ENCODE results near the gene SNED1. TPM values are rescaled to one million over a fixed set of nuclear protein-coding genes. Genes with fewer than 3 reads are reported as not detected.

The SNED1 gene
- total and polyA plus RNA-seq, 2 experiments from 2014 or later = 1.5 to 2.8 TPM

DNA sequence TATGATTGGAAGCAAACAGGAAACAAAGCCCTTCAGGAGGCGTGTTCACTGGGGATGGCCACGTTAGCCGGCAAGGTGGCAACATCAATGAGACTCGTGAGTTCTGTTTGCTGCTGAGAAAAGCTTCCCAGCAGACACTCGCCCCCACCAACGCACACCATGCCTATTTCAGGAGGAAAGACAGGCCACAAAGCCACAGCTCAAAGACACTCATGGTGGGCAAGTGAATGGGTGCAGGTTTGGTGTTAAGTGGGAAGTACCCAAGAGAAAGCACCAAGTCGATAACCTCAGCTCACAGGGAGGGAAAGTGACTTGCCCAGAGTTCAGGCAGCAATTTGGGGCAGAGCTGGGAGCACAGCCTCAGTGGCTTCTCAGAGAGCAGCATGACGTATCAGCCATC, 114.2 kb downstream of the SNED1 start:
- H3K36me3 ChIP-seq (ENCODE audit: insufficient read depth) = no peaks in the 10 kb centered on the region
- Mint-ChIP-seq H3K4me1 (no peaks in the 10 kb centered on the region), H3K27me3 (ENCODE audit: insufficient read depth, low read depth, poor library complexity) (peaks cover 2% of the 10 kb centered on the region), H3K9me3 (no peaks in the 10 kb centered on the region; the same call in 2 of the 3 replicates), H3K36me3 (ENCODE audit: low read depth) (peaks cover 23% of the 10 kb centered on the region; the same call in 2 of the 3 replicates), H3K4me3 (no peak overlapping the region), H3K27ac (no peak overlapping the region)
- no peak overlapping the region for H2AFZ ChIP-seq
- no peaks in the 10 kb centered on the region for H3K4me1 ChIP-seq (ENCODE audit: insufficient read depth)
- no peaks in the 10 kb centered on the region for H3K27me3 ChIP-seq (ENCODE audit: insufficient read depth)
- H3F3A ChIP-seq (replicated peaks; ENCODE audit: low read depth) = no peaks in the 10 kb centered on the region
- no peaks in the 10 kb centered on the region; the same call in 1 of the 2 replicates for H4K20me1 ChIP-seq (replicated peaks; ENCODE audit: insufficient read depth)
- no peaks in the 10 kb centered on the region for H3K79me2 ChIP-seq (replicated peaks; ENCODE audit: insufficient read depth)
- ATAC-seq = no peak
- TF ChIP-seq, protein P1, sequence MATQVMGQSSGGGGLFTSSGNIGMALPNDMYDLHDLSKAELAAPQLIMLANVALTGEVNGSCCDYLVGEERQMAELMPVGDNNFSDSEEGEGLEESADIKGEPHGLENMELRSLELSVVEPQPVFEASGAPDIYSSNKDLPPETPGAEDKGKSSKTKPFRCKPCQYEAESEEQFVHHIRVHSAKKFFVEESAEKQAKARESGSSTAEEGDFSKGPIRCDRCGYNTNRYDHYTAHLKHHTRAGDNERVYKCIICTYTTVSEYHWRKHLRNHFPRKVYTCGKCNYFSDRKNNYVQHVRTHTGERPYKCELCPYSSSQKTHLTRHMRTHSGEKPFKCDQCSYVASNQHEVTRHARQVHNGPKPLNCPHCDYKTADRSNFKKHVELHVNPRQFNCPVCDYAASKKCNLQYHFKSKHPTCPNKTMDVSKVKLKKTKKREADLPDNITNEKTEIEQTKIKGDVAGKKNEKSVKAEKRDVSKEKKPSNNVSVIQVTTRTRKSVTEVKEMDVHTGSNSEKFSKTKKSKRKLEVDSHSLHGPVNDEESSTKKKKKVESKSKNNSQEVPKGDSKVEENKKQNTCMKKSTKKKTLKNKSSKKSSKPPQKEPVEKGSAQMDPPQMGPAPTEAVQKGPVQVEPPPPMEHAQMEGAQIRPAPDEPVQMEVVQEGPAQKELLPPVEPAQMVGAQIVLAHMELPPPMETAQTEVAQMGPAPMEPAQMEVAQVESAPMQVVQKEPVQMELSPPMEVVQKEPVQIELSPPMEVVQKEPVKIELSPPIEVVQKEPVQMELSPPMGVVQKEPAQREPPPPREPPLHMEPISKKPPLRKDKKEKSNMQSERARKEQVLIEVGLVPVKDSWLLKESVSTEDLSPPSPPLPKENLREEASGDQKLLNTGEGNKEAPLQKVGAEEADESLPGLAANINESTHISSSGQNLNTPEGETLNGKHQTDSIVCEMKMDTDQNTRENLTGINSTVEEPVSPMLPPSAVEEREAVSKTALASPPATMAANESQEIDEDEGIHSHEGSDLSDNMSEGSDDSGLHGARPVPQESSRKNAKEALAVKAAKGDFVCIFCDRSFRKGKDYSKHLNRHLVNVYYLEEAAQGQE (IDR thresholded peaks at IDR 0.05; ENCODE audit: unreplicated experiment) = no peak
- TF ChIP-seq, protein P2, sequence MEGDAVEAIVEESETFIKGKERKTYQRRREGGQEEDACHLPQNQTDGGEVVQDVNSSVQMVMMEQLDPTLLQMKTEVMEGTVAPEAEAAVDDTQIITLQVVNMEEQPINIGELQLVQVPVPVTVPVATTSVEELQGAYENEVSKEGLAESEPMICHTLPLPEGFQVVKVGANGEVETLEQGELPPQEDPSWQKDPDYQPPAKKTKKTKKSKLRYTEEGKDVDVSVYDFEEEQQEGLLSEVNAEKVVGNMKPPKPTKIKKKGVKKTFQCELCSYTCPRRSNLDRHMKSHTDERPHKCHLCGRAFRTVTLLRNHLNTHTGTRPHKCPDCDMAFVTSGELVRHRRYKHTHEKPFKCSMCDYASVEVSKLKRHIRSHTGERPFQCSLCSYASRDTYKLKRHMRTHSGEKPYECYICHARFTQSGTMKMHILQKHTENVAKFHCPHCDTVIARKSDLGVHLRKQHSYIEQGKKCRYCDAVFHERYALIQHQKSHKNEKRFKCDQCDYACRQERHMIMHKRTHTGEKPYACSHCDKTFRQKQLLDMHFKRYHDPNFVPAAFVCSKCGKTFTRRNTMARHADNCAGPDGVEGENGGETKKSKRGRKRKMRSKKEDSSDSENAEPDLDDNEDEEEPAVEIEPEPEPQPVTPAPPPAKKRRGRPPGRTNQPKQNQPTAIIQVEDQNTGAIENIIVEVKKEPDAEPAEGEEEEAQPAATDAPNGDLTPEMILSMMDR (conservative IDR thresholded peaks at IDR 0.05; ENCODE audit: low read depth in 2 of 2) = no peak
- no peak for TF ChIP-seq JUNB (IDR thresholded peaks at IDR 0.05; ENCODE audit: unreplicated experiment)
- no peak for TF ChIP-seq CREB1 (CRISPR knock-in tag; IDR thresholded peaks at IDR 0.05; ENCODE audit: low read depth)
- TF ChIP-seq POLR2AphosphoS5 (IDR thresholded peaks at IDR 0.05; ENCODE audit: low read depth) = no peak
- TF ChIP-seq STAT1 (IDR thresholded peaks at IDR 0.05; ENCODE audit: unreplicated experiment) = no peak
- no peak for TF ChIP-seq ZNF114 (CRISPR knock-in tag; IDR thresholded peaks at IDR 0.05)
- TF ChIP-seq ZNF331 (CRISPR knock-in tag; IDR thresholded peaks at IDR 0.05; ENCODE audit: low read depth) = no peak
- TF ChIP-seq NANOG (IDR thresholded peaks at IDR 0.05; ENCODE audit: borderline replicate concordance) = no peak
- no peak for TF ChIP-seq ETS1 (IDR thresholded peaks at IDR 0.05)
- TF ChIP-seq EZH2phosphoT487 (IDR thresholded peaks at IDR 0.05; ENCODE audit: unreplicated experiment) = no peak
- TF ChIP-seq ZNF462 (CRISPR knock-in tag; IDR thresholded peaks at IDR 0.05) = no peak
- no peak for TF ChIP-seq EZH2 (IDR thresholded peaks at IDR 0.05; ENCODE audit: low read depth, unreplicated experiment)
- no peaks in the 10 kb centered on the region for H3K9me2 ChIP-seq (ENCODE audit: insufficient read depth)
- no peak for DNase-seq (ENCODE audit: low spot score)
- no peak overlapping the region for H3K27ac ChIP-seq (ENCODE audit: low read depth)
- H3K4me2 ChIP-seq = no peak overlapping the region
- no peak overlapping the region for H3K4me3 ChIP-seq

All from GM23338 (cell line).